ENCODE measurements around the gene PLAC8. TPM values are rescaled to one million over a fixed set of nuclear protein-coding genes. Genes with fewer than 3 reads are reported as not detected.

The PLAC8 gene
- total RNA-seq, 4 donors from 2014 or later = 1.3 to 3.9 (median 1.5) TPM; not detected in 1

DNA sequence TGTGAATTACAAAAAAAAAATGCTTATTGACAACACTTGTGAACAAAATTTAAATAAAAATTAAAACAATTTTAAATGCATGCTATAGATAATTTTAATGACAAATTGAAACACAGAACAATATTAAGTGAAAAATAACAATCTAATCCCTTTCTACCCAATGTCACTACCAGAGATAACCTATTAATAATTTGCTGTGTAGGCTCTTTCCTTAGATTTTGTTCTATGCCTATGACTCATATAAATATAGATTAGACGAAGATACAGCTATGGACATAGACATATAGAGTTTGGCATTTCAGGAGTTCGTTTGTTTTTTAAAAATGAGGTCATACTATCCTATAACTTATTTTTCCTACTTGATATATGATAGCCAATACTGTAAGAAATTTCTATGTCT is 18.1 kb downstream of the PLAC8 start:
- TF ChIP-seq, protein P1, sequence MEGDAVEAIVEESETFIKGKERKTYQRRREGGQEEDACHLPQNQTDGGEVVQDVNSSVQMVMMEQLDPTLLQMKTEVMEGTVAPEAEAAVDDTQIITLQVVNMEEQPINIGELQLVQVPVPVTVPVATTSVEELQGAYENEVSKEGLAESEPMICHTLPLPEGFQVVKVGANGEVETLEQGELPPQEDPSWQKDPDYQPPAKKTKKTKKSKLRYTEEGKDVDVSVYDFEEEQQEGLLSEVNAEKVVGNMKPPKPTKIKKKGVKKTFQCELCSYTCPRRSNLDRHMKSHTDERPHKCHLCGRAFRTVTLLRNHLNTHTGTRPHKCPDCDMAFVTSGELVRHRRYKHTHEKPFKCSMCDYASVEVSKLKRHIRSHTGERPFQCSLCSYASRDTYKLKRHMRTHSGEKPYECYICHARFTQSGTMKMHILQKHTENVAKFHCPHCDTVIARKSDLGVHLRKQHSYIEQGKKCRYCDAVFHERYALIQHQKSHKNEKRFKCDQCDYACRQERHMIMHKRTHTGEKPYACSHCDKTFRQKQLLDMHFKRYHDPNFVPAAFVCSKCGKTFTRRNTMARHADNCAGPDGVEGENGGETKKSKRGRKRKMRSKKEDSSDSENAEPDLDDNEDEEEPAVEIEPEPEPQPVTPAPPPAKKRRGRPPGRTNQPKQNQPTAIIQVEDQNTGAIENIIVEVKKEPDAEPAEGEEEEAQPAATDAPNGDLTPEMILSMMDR (IDR thresholded peaks at IDR 0.05; ENCODE audit: low read depth) = no peak

DNA sequence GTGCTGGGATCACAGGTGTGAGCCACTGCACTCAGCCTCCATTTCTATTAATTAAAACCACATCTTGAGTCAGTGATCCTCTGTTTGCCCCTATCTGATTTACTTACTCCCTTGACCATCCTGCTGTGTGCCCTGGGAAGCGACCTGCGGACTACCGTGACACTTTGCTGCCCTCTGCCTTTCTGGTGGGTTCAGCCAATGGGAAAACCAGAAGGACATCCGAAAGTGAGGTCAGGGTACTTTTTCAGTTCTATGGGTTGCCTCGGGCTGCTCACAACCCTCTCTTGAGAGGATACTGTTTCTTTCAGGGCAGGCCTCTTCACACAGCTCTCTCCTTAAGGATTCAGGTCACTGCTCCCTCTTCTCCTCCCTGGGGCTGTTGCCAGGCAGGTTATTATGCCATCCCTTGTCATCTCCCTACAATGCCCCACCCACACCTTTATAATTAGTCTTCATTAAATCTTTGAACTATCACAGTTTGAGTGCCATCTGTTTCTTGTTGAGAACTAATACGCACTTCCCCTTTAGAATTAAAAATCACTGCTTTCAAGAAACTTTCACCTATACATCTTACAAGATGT is 21.4 kb downstream of the PLAC8 start:
- TF ChIP-seq, protein P1 (IDR thresholded peaks at IDR 0.05; ENCODE audit: low read depth) = no peak

DNA sequence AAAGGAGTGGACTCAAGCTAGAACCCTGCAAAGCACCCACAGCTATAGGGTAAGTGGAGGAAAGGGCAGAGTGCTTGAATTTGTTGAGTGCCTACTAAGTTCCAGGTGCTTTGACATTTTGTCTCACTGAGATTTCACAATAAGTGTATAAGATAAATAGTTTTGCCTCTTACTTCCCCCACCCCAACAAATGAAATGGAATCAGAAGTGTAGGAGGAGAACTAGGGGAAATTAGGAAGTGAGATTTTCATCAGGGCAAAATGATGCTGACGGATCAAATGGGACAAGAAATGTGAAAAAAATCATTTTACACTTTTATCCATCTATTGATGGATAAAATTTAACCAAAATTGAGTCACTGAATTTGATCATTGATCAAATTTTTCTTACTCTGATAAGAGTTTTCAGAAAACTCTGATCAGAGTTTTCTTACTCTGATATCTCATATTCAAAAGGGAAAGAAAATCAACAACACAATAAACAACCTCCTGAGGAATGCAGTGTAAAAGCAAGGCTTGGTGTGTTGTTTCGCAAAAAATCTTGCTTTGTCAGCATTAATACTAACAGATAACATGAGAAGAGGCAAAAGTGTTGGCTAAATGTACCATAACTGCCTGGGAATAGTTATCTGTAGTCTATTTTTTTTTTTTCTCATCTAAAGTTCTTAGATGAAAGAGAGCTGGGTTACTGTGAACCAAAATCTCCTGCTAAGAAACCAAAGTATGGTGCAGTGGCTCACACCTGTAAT is 24.9 kb downstream of the PLAC8 start:
- TF ChIP-seq, protein P1 (IDR thresholded peaks at IDR 0.05; ENCODE audit: low read depth) = no peak

DNA sequence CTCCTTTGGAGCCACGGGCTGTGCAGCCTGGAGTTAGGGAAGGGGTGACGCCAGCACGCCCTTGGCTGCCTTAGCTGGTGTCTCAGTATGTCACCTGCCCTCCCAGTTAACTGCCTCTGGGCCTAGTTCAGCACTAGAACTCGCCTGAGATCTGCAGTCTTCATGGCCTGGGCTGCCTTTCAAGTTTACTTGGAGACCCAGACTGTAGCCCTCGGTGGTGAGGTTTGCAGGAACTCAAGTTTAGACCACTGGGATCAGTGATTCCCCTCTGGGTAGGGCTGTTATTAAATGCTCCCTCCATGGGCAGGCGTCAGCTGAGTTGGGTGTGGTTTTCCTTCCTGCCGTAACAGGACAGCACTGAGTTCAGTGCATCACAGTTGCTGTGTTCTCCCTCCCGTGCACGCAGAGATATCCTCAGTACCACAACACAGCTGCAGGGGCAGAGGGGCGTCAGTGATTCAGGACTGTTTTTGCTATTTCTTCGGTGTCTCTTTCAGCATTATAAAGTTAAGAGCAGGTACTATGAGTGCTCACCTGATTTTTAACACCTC is 30.5 kb downstream of the PLAC8 start:
- TF ChIP-seq, protein P1 (IDR thresholded peaks at IDR 0.05; ENCODE audit: low read depth) = no peak

DNA sequence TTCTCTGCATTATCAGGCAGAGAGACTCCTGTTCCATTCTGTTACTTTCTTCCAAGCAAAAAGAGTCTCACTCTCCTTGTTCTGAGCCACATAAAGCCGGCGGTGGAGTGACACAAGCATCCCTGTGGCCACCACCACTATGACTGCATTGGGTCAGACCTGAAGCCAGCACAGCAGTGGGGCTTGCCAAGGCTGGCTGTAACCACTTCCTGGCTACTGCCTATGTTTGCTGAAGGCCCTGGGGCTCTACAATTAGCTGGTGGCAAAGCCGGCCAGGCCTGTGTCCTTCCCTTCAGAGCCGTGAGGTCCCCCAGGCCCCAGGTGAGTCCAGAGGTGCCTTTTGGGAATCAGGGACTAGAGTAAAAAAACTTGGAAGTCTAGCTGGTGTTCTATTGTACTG is 31.8 kb downstream of the PLAC8 start:
- TF ChIP-seq, protein P1 (IDR thresholded peaks at IDR 0.05; ENCODE audit: low read depth) = no peak

DNA sequence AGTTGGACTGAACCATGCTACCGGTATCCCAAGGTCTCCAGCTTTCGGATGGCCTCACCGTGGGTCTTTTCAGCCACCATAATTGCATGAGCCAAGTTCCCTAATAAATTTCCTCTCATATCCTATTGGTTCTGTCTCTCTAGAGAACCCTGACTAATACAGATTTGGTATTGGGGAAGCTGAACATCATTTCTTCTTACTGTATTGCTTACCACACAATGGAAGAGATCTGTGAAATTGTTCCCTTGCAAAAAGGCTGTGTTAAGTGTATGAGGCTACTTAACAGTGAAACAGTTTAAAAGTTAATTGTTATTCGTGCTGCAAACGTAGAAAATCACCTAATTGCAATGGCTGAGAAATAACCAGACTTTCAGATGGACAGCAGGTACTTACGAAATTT is 34.0 kb downstream of the PLAC8 start:
- TF ChIP-seq, protein P1 (IDR thresholded peaks at IDR 0.05; ENCODE audit: low read depth) = no peak

DNA sequence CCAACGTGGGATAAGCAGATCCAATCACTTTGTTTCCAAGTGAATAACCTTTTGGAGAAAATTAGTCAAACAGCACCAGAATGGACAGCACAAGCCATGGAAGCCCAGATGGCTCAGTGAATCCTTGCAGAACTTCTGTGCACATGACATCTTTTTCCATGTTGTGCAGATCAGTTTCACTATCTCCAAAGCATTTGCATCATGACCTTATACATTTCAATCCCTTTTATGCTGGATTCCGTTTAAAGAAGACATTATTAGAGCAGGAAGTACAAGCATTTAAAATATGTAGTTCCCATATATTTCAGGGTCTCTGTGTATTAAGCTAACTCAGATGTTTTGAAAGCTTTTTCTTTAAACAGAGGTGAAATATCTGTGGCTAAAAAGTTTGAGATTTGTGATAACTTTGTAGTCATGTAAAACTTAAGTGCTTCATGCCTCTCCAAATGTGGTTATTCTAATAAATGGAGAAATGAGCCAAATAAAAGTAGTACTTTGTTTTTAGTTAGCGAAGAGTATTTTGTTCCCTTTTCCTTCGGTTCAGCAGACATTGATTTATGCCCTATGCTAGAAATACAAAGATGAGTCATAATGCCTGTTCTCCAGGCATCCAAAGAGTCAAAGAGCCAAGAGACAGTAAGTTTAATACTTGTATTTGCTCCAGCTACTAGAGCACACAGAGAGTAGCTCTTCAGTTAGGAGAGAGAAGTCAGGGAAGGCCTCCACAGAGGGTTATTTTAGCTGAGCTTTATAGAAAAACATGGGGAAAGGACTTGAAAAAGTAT is 39.0 kb downstream of the PLAC8 start:
- TF ChIP-seq, protein P1 (IDR thresholded peaks at IDR 0.05; ENCODE audit: low read depth) = no peak
